Measurements from ENCODE around the gene SH3BP5.

The SH3BP5 gene

GRCh38 chr3:15243822-15244482 is 88.4 kb downstream of the SH3BP5 start:
- DNase-seq (ENCODE audit: low read depth), result no peak

- DNase-seq (ENCODE audit: low read depth), result peak; percentile 5
Measured at GRCh38 chr3:15241341-15241740, 91.0 kb downstream of the SH3BP5 start.

- DNase-seq (ENCODE audit: low read depth), result no peak
Measured at GRCh38 chr3:15229262-15229661, 103.1 kb downstream of the SH3BP5 start.

GRCh38 chr3:15228147-15228546 is 104.2 kb downstream of the SH3BP5 start:
- DNase-seq (ENCODE audit: low read depth), result no peak

- no peak for DNase-seq (ENCODE audit: low read depth)
Measured at GRCh38 chr3:15223685-15224572, 108.5 kb downstream of the SH3BP5 start.

GRCh38 chr3:15221574-15222217 is 110.7 kb downstream of the SH3BP5 start:
- DNase-seq (ENCODE audit: low read depth), result no peak

- no peak for DNase-seq (ENCODE audit: low read depth)
Measured at GRCh38 chr3:15220661-15221060, 111.7 kb downstream of the SH3BP5 start.

- DNase-seq (ENCODE audit: low read depth), result no peak
Measured at GRCh38 chr3:15220056-15220455, 112.3 kb downstream of the SH3BP5 start.

GRCh38 chr3:15218689-15219088 is 113.7 kb downstream of the SH3BP5 start:
- DNase-seq (ENCODE audit: low read depth), result no peak

- no peak for DNase-seq (ENCODE audit: low read depth)
Measured at GRCh38 chr3:15217841-15218267, 114.5 kb downstream of the SH3BP5 start.

- no peak for DNase-seq (ENCODE audit: low read depth)
Measured at GRCh38 chr3:15217011-15217671, 115.2 kb downstream of the SH3BP5 start.

GRCh38 chr3:15216501-15216900 is 115.9 kb downstream of the SH3BP5 start:
- DNase-seq (ENCODE audit: low read depth), result no peak

- peak; percentile 29 for DNase-seq (ENCODE audit: low read depth)
Measured at GRCh38 chr3:15215996-15216395, 116.4 kb downstream of the SH3BP5 start.

GRCh38 chr3:15214758-15215157 is 117.6 kb downstream of the SH3BP5 start:
- no peak for DNase-seq (ENCODE audit: low read depth)

- DNase-seq (ENCODE audit: low read depth), result no peak
Measured at GRCh38 chr3:15211937-15212336, 120.4 kb downstream of the SH3BP5 start.

- DNase-seq (ENCODE audit: low read depth), result no peak
Measured at GRCh38 chr3:15207836-15208504, 124.4 kb downstream of the SH3BP5 start.

- no peak for DNase-seq (ENCODE audit: low read depth)
Measured at GRCh38 chr3:15206662-15207576, 125.5 kb downstream of the SH3BP5 start.

GRCh38 chr3:15205934-15206661 is 126.3 kb downstream of the SH3BP5 start, which contains the start of gene CAPN7:
Gene CAPN7, plus strand, starts transcription at chr3:15206246. Its CDS starts 250 bp downstream, at chr3:15206496.
- peak; percentile 91 for DNase-seq (ENCODE audit: low read depth)

GRCh38 chr3:15205482-15205933 is 126.9 kb downstream of the SH3BP5 start:
- DNase-seq (ENCODE audit: low read depth), result no peak

Data from stromal cell of bone marrow (primary cell).